Fibroblast of villous mesenchyme (primary cell): ENCODE data around the gene HCN3. TPM values are rescaled to one million over a fixed set of nuclear protein-coding genes. Genes with fewer than 3 reads are reported as not detected.

Source experiments
- DNase-seq: peaks from one replicate; pipeline ENCODE4 v3.0.0-alpha.2; 2010; ENCODE audit warnings: low read depth
- H3K4me3 ChIP-seq: 2 replicates; pipeline ENCODE4 v1.5.1; 2011; ENCODE audit warnings: low read depth, mild to moderate bottlenecking, low read length
- CTCF ChIP-seq: IDR thresholded peaks from 2 replicates; pipeline ENCODE4 v1.5.1; 2012; ENCODE audit warnings: low read depth, mild to moderate bottlenecking, low read length; ENCODE audit not compliant: insufficient read depth
- total RNA-seq: library from RNA; depleted of rRNA; stranded (reverse); fragments of >200 nt; gene quantifications from 2 replicates; pipeline ENCODE4 v1.2.3, GENCODE V29; 2012

The HCN3 gene
- total RNA-seq, 1 donor = 0.86 TPM

DNA sequence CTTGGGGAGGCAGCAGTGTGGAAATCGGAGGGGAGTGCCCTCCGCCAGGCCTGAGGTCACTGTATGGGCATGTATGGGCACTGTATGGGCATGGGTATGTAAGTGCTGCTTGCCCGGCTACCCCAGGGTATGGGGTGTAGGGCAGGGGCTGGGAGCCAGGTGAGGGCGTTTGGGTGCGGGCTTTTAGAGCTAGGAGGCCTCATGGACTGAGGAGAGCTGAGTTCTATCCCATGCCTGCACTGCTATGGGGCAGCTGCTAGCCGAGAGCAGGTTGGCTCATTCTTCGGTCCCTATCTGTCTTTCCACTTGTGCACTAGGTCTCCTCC lies 18.6 kb downstream of the HCN3 start:
- no peak for TF ChIP-seq CTCF

DNA sequence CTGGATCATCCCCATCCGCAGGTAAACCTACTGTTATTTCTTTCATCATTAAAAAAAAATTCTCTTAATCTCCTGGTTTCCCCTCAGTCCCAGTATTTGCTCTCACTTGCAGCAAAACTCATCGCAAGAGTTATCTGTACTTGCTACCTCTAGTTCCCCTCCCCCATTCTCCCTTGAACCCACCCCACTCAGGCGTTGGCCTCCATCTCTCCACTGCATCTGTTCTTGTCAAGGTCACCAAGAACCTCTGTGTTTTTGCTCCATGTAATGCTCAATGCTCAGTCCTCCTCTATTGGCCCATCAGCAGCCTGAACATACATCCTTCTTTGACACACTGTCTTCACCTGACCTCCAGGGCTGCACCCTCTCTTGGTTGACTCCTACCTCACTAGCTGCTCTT lies 19.4 kb downstream of the HCN3 start:
- H3K4me3 ChIP-seq = no peak overlapping the region
- TF ChIP-seq CTCF = no peak
- no peak for DNase-seq

More for the DNA sequence above, 18.6 kb downstream of the HCN3 start:
- no peak overlapping the region for H3K4me3 ChIP-seq
- DNase-seq = no peak

GRCh38 chr1:155297384-155297783 lies 20.1 kb downstream of the HCN3 start:
- DNase-seq = no peak
- H3K4me3 ChIP-seq = no peak overlapping the region
- no peak for TF ChIP-seq CTCF

GRCh38 chr1:155300024-155300423 lies 22.8 kb downstream of the HCN3 start:
- no peak for TF ChIP-seq CTCF
- H3K4me3 ChIP-seq = no peak overlapping the region
- no peak for DNase-seq

DNA sequence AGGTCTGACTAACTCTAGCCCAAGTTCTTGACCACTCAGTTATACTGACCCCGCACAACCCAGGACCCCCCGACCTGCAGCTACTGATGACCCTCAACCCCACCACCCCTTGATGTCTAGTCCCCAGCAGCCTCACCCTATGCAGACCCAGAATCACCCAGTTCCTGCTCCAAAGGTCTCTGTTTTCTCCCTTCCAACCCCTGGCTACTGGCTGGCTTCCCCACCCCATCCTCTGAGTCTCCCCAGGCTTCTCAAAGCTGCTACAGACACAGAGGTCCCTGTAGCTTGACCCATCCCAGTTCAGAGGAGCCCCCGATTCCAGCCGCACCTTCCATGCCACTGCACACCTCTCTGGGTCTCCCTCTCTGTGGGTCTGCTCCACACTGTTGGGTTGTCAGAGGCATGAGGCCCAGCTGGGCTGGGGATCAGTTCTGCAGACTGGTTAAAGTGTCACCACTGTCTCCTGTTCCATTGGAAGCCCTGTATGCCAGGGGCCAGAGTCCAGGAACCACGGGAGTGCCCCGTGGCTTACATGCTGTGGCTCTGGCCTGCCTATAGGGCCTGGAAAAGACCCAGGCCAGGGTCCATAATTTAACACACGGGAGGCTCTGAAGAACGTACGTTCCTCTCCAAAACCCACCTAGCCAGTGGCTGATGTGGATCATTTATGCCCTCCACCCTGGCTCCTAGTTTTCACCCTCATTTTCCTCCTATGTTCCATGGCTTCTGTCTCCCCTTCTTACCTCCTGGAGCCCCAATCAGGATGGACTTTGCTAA lies 23.5 kb downstream of the HCN3 start:
- no peak overlapping the region for H3K4me3 ChIP-seq
- no peak for TF ChIP-seq CTCF
- no peak for DNase-seq

DNA sequence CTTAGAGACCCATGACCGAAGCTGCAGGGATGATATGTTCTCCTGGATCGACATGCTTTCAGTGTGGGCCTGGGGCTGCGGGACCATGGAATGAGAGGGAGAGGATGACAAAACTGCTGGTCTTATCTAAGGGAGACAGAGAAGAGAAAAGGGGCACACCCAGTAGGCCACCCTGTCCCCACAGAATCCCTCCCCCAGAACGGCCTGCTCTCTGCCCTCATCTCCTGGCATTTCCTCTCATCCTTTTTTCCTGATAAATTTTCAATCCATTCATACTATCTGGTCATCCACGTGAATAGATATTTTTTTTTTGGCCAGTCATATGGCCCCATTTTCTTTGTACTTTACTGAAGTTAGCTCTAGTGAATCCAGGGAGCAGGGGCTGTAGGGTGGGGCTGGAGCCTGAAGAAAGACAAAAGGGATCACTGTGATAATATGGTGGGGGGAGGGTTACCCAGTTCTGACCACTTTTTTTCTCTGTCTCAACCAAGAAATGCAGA lies 24.1 kb downstream of the HCN3 start, which contains the start of gene PKLR:
PKLR (minus strand) TSS at position 97 of the 500 bp plus-strand sequence; CDS start at position 54, 43 bp downstream.
- H3K4me3 ChIP-seq = no peak within 1 kb of the TSS
- TF ChIP-seq CTCF = no peak
- DNase-seq = no peak
